Spleen (tissue), 7 donors: ENCODE data around the gene EPHB3.

ENCODE experiments used
- CTCF ChIP-seq, 11 experiments: fragments of 200-600 bp in 7 of 11; fragments of 450-650 bp in 4 of 11; sonication (generic) in 4 of 11; IDR thresholded peaks in 8 of 11; conservative IDR thresholded peaks in 3 of 11; 1 replicate in 7 of 11; 2 replicates in 4 of 11; pipeline versions ENCODE4 v1.4.0 to v1.8.0; 2016 to 2021; ENCODE audit warnings: antibody characterized with exemption in 11 of 11, inconsistent platforms in 4 of 11, mild to moderate bottlenecking in 1 of 11
- POLR2A ChIP-seq, 3 donors: fragments of 450-650 bp; IDR thresholded peaks; one replicate each; pipeline ENCODE4 v1.5.1; 2017; ENCODE audit warnings: antibody characterized with exemption in 3 of 3, mild to moderate bottlenecking in 1 of 3
- donor health status: DM: no; HTN: no; CAD: no; lungs with moderate emphysema.
- donor health status: DM: no; HTN: no; CAD: no.
- donor health status: DM: no; HTN: no; CAD: no.

GRCh38 chr3:184551103-184551502 lies 10.5 kb upstream of the EPHB3 start:
- TF ChIP-seq CTCF (IDR thresholded peaks at IDR 0.05 in 8 of 11, conservative IDR thresholded peaks at IDR 0.05 in 3 of 11) (no peak), POLR2A (IDR thresholded peaks at IDR 0.05) (no peak)
